RWPE1 (cell line): ENCODE measurements around the gene DSCAM.

Source experiments
- CTCF ChIA-PET: fragments of 350-600 bp; sonication (Branson Sonifier 250); formaldehyde crosslinking; extraction: SDS; loops from one replicate; lab custom pipeline; 2021; lab: Yijun Ruan, JAX
- POLR2A ChIA-PET: fragments of 400-600 bp; formaldehyde crosslinking; extraction: SDS; loops from one replicate; lab custom pipeline; 2020; ENCODE audit warnings: antibody characterized with exemption; ENCODE audit not compliant: low non-redundant PET; lab: Yijun Ruan, JAX
- DNase-seq: peaks from one replicate; pipeline ENCODE4 v3.0.0; 2012; ENCODE audit warnings: low spot score
- H3K27ac ChIP-seq: fragments of 450-650 bp; 2 replicates; pipeline ENCODE4 v1.5.1; 2017
- CTCF ChIP-seq: fragments of 450-650 bp; conservative IDR thresholded peaks from 2 replicates; pipeline ENCODE4 v1.5.1; 2017; ENCODE audit warnings: low read depth, mild to moderate bottlenecking

Gene DSCAM

GRCh38 chr21:40416572-40416971, 430.4 kb downstream of the DSCAM start:
- DNase-seq, result no peak
- no peak for TF ChIP-seq CTCF
- H3K27ac ChIP-seq, result no peak overlapping the region
- ChIA-PET POLR2A (no interaction called here), CTCF (no interaction called here)

GRCh38 chr21:40408561-40408960, 438.4 kb downstream of the DSCAM start:
- ChIA-PET CTCF (no interaction called here), POLR2A (no interaction called here)
- no peak overlapping the region for H3K27ac ChIP-seq
- DNase-seq, result no peak
- no peak for TF ChIP-seq CTCF

- H3K27ac ChIP-seq, result no peak overlapping the region
- TF ChIP-seq CTCF, result no peak
- ChIA-PET CTCF (no interaction called here), POLR2A (no interaction called here)
- no peak for DNase-seq
Measured at GRCh38 chr21:40404396-40404800, 442.6 kb downstream of the DSCAM start.

- no peak for TF ChIP-seq CTCF
- ChIA-PET POLR2A (no interaction called here), CTCF (interaction anchor here (0.6 kb wide), 1 partner anchor 71 kb away, joined by 4 read pairs; no protein-coding TSS in a partner anchor)
- H3K27ac ChIP-seq, result no peak overlapping the region
- DNase-seq, result no peak
Measured at GRCh38 chr21:40402884-40403582, 443.9 kb downstream of the DSCAM start.

GRCh38 chr21:40395732-40396131, 451.2 kb downstream of the DSCAM start:
- no peak overlapping the region for H3K27ac ChIP-seq
- no peak for DNase-seq
- ChIA-PET CTCF (no interaction called here), POLR2A (no interaction called here)
- TF ChIP-seq CTCF, result no peak

GRCh38 chr21:40393066-40393465, 453.9 kb downstream of the DSCAM start:
- ChIA-PET POLR2A (no interaction called here), CTCF (no interaction called here)
- no peak for TF ChIP-seq CTCF
- no peak for DNase-seq
- no peak overlapping the region for H3K27ac ChIP-seq
